H1 (cell line): ENCODE results near the gene HOXB6.

Experiments
- ASH2L ChIP-seq: fragments of 200-600, 300-600 bp; sonication (generic); IDR thresholded peaks from one replicate; pipeline ENCODE4 v1.7.1; 2017; ENCODE audit warnings: low read length
- CBX5 ChIP-seq: fragments of 300-800, 300-1000 bp; sonication (generic); IDR thresholded peaks from 2 replicates; pipeline ENCODE4 v1.7.1; 2016; ENCODE audit warnings: antibody characterized with exemption, low read length, low read depth
- CHD1 ChIP-seq: IDR thresholded peaks from 2 replicates; pipeline ENCODE4 v1.6.1; 2012; ENCODE audit warnings: low read depth, low read length, improper control_type of control experiment
- MAFK ChIP-seq: IDR thresholded peaks from 2 replicates; pipeline ENCODE4 v1.6.1; 2012; ENCODE audit warnings: low read depth, mild to moderate bottlenecking, improper control_type of control experiment, low read length
- POLR2AphosphoS5 ChIP-seq: IDR thresholded peaks from 2 replicates; pipeline ENCODE4 v1.6.1; 2011; ENCODE audit warnings: low read depth, low read length
- TAF1 ChIP-seq: IDR thresholded peaks from 2 replicates; pipeline ENCODE4 v1.6.1; 2011; ENCODE audit warnings: mild to moderate bottlenecking, low read depth, low read length
- YY1 ChIP-seq: IDR thresholded peaks from 2 replicates; pipeline ENCODE4 v1.6.1; 2011; ENCODE audit warnings: low read depth, mild to moderate bottlenecking, low read length
- TF ChIP-seq, protein P1 (sequence below): IDR thresholded peaks from 2 replicates; pipeline ENCODE4 v1.6.1; 2012; ENCODE audit warnings: inconsistent platforms

DNA sequence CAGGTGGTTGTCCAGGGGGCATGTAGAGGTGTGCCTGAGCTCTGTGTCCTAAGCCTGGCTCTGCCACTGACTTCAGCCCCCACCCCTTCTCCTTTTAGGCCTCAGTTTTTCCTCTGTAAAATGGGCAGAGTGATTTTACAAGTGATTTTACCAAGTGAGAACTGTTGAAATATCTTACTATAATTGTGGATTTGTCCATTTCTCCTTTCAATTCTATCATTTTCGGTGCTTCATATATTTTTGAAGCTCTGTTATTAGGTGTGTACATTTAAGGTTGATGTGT, 43.1 kb upstream of the HOXB6 start:
- no peak for TF ChIP-seq YY1
- TF ChIP-seq, protein P1, sequence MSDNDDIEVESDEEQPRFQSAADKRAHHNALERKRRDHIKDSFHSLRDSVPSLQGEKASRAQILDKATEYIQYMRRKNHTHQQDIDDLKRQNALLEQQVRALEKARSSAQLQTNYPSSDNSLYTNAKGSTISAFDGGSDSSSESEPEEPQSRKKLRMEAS, result no peak
- TF ChIP-seq CBX5, result no peak
- no peak for TF ChIP-seq TAF1
- TF ChIP-seq CHD1, result no peak
- no peak for TF ChIP-seq MAFK
- no peak for TF ChIP-seq POLR2AphosphoS5
- TF ChIP-seq ASH2L, result no peak
